Endodermal cell (in vitro differentiated cells): Measurements from ENCODE around the gene ARID5A. TPM values are rescaled to one million over a fixed set of nuclear protein-coding genes. Genes with fewer than 3 reads are reported as not detected.

ENCODE experiments used
- DNase-seq: peaks from one replicate; pipeline ENCODE4 v3.0.0-alpha.2; 2017
- H3K27ac ChIP-seq: 2 replicates; pipeline ENCODE4 v1.5.1; 2013; ENCODE audit warnings: mild to moderate bottlenecking, low read depth, low read length, moderate library complexity
- H3K27me3 ChIP-seq: 2 replicates; pipeline ENCODE4 v1.6.1; 2013; ENCODE audit warnings: mild to moderate bottlenecking, low read length, moderate library complexity; ENCODE audit not compliant: insufficient read depth, control insufficient read depth, poor library complexity, severe bottlenecking
- H3K36me3 ChIP-seq: 2 replicates; pipeline ENCODE4 v1.7.0; 2013; ENCODE audit warnings: mild to moderate bottlenecking, low read length, moderate library complexity; ENCODE audit not compliant: control insufficient read depth, insufficient read depth
- H3K4me1 ChIP-seq: one replicate; pipeline ENCODE4 v1.7.0; 2013; ENCODE audit warnings: low read length; ENCODE audit not compliant: control insufficient read depth, insufficient read depth
- H3K4me3 ChIP-seq: 2 replicates; pipeline ENCODE4 v1.5.1; 2013; ENCODE audit warnings: mild to moderate bottlenecking, low read length, moderate library complexity
- H3K9ac ChIP-seq: 2 replicates; pipeline ENCODE4 v1.6.1; 2013; ENCODE audit warnings: mild to moderate bottlenecking, low read length, moderate library complexity; ENCODE audit not compliant: poor library complexity, severe bottlenecking; ENCODE audit errors: extremely low read depth
- H3K9me3 ChIP-seq: 2 replicates; pipeline ENCODE4 v1.6.1; 2013; ENCODE audit warnings: mild to moderate bottlenecking, low read length, moderate library complexity; ENCODE audit not compliant: control insufficient read depth
- H3K27ac Mint-ChIP-seq: 2 replicates; pipeline ENCODE4 v1.8.0; 2020; ENCODE audit warnings: mixed read lengths
- H3K27me3 Mint-ChIP-seq: 2 replicates; pipeline ENCODE4 v1.8.0; 2021; ENCODE audit warnings: mild to moderate bottlenecking, mixed read lengths; ENCODE audit not compliant: insufficient read depth
- H3K36me3 Mint-ChIP-seq: 2 replicates; pipeline ENCODE4 v1.8.0; 2020; ENCODE audit warnings: low read depth, mixed read lengths
- H3K4me1 Mint-ChIP-seq: 2 replicates; pipeline ENCODE4 v1.8.0; 2020; ENCODE audit warnings: mixed read lengths
- H3K4me3 Mint-ChIP-seq: 2 replicates; pipeline ENCODE4 v1.8.0; 2020; ENCODE audit warnings: mild to moderate bottlenecking, moderate library complexity, mixed read lengths
- H3K9me3 Mint-ChIP-seq: 2 replicates; pipeline ENCODE4 v1.8.0; 2020; ENCODE audit warnings: mild to moderate bottlenecking, mixed read lengths
- CTCF ChIP-seq: fragments of 200-600 bp; sonication (generic); conservative IDR thresholded peaks from 2 replicates; pipeline ENCODE4 v1.5.0; 2021; ENCODE audit warnings: antibody characterized with exemption, mild to moderate bottlenecking
- WGBS, 2 experiments: methylation state at CpG; one replicate each; pipeline versions ENCODE4 v1.1.5 to v1.1.7; 2013; ENCODE audit warnings: missing lambda C conversion rate in 2 of 2, mixed read lengths in 1 of 2; ENCODE audit not compliant: insufficient coverage in 1 of 2, insufficient read length in 1 of 2; 5-methylcytosine and 5-hydroxymethylcytosine counted together
- total RNA-seq, 2 donors: library from RNA; stranded (reverse); fragmentation: NEBNext Ultra II Directional in 1 of 2; extraction: Animal tissue kit (Norgen Biotek cat#: 25700) in 1 of 2; gene quantifications; 2 replicates in 1 of 2; 3 replicates in 1 of 2; pipeline ENCODE4 v1.2.1, GENCODE V29; 2021

The ARID5A gene
- total RNA-seq, 2 donors from 2014 or later = 1.8 to 3.5 TPM

GRCh38 chr2:96527286-96528005, 9.1 kb upstream of the ARID5A start:
- H3K9me3 ChIP-seq = no peaks in the 10 kb centered on the region
- WGBS, 2 experiments = 16 to 17% methylated on average over 26 to 40 of the region's 51 CpGs
- H3K9ac ChIP-seq = no peak overlapping the region
- no peak overlapping the region for H3K4me3 ChIP-seq
- peak; percentile 73 for TF ChIP-seq CTCF
- DNase-seq = peak; percentile 82
- H3K4me1 ChIP-seq = no peaks in the 10 kb centered on the region
- H3K27ac ChIP-seq = no peak overlapping the region
- Mint-ChIP-seq H3K9me3 (no peaks in the 10 kb centered on the region), H3K4me3 (peak overlapping the region; percentile 44), H3K4me1 (no peaks in the 10 kb centered on the region), H3K27me3 (peaks cover 49% of the 10 kb centered on the region), H3K27ac (no peak overlapping the region), H3K36me3 (no peaks in the 10 kb centered on the region)
- H3K27me3 ChIP-seq = peaks cover 29% of the 10 kb centered on the region
- no peaks in the 10 kb centered on the region for H3K36me3 ChIP-seq

GRCh38 chr2:96528006-96528699, 8.4 kb upstream of the ARID5A start:
- H3K9me3 Mint-ChIP-seq = no peaks in the 10 kb centered on the region
- Histone ChIP-seq H3K4me1 (no peaks in the 10 kb centered on the region), H3K9ac (no peak overlapping the region), H3K36me3 (no peaks in the 10 kb centered on the region), H3K27me3 (peaks cover 29% of the 10 kb centered on the region), H3K9me3 (no peaks in the 10 kb centered on the region), H3K27ac (no peak overlapping the region), H3K4me3 (no peak overlapping the region)
- peaks cover 46% of the 10 kb centered on the region for H3K27me3 Mint-ChIP-seq
- no peaks in the 10 kb centered on the region for H3K36me3 Mint-ChIP-seq
- no peak for TF ChIP-seq CTCF
- H3K4me1 Mint-ChIP-seq = no peaks in the 10 kb centered on the region
- H3K27ac Mint-ChIP-seq = no peak overlapping the region
- peak overlapping the region; percentile 44 for H3K4me3 Mint-ChIP-seq
- no peak for DNase-seq
- WGBS, 2 experiments = 73 to 85% methylated on average over 8 to 14 of the region's 14 CpGs

- Histone ChIP-seq H3K4me1 (no peaks in the 10 kb centered on the region), H3K27ac (no peak overlapping the region), H3K9ac (no peak overlapping the region), H3K27me3 (peaks cover 29% of the 10 kb centered on the region), H3K36me3 (no peaks in the 10 kb centered on the region), H3K9me3 (no peaks in the 10 kb centered on the region), H3K4me3 (no peak overlapping the region)
- TF ChIP-seq CTCF = peak; percentile 34
- Mint-ChIP-seq H3K4me3 (no peak overlapping the region), H3K27me3 (peaks cover 43% of the 10 kb centered on the region), H3K9me3 (no peaks in the 10 kb centered on the region), H3K4me1 (peaks cover 3% of the 10 kb centered on the region), H3K27ac (no peak overlapping the region), H3K36me3 (no peaks in the 10 kb centered on the region)
- DNase-seq = peak; percentile 53
- 94 to 97% methylated on average over 5 to 8 of the region's 8 CpGs for WGBS, 2 experiments
Observed at GRCh38 chr2:96528700-96529375, 7.7 kb upstream of the ARID5A start.
